Heart left ventricle (tissue), 13 donors: ENCODE measurements around the gene CAMTA1.

Experiments
- CTCF ChIP-seq, 12 donors: fragments of 200-600 bp; sonication (generic) in 4 of 12; IDR thresholded peaks; one replicate each; pipeline versions ENCODE4 v1.5.0 to v1.8.0; 2018 to 2022; ENCODE audit warnings: antibody characterized with exemption in 12 of 12, mild to moderate bottlenecking in 5 of 12
- POLR2A ChIP-seq, 2 donors: fragments of 450-650 bp; IDR thresholded peaks; one replicate each; pipeline ENCODE4 v1.6.1; 2017; ENCODE audit warnings: antibody characterized with exemption in 2 of 2, mild to moderate bottlenecking in 2 of 2, moderate library complexity in 2 of 2
- donor health status: ischemic (EF 13 %, LVEDD 7.1; RV severe dilation, severe dysfunction).
- donor health status: DM: no; HTN: yes; CAD: no.
- donor health status: DM: no; HTN: no; CAD: no.
- donor health status: ischemic (EF 25% LVEDD 6.9; RV normal size, moderate dysfunction).
- donor health status: ischemic (EF 25% LVEDD 5.7; RV mildly dilated, moderate dysfunction).
- donor health status: ischemic (EF 35%, LVEDD 5.7; RV mildly dilated, moderate dysfunction).
- donor health status: nonischemic (EF 11% LVEDD 7.7; RV severe dilation, severe dysfunction).
- donor health status: DM: yes; HTN: yes; CAD: no.
- donor health status: PGD.
- donor health status: ischemic (EF 29% LVEDD 5.4; RV normal size, mild dysfunction).
- donor health status: nonischemic (EF 23%, LVEDD 6.1; RV moderate dilation, normal function).

- TF ChIP-seq CTCF (IDR thresholded peaks at IDR 0.05) (no peak), POLR2A (IDR thresholded peaks at IDR 0.05) (no peak)
Measured at GRCh38 chr1:7224081-7224534, 438.9 kb downstream of the CAMTA1 start.
